HCT116 (cell line): Measurements from ENCODE around the gene PLCH2. TPM values are rescaled to one million over a fixed set of nuclear protein-coding genes. Genes with fewer than 3 reads are reported as not detected.

Source experiments
- ATAC-seq: fragments of 200-7000 bp; cut with Tn5 transposase; 2 replicates; pipeline ENCODE4 v1.9.1; 2020; ENCODE audit warnings: mild to moderate bottlenecking, moderate library complexity
- BruUV-seq: library from RNA; stranded (reverse); fragments of 400-500 nt; replicated peaks from 2 replicates; lab custom pipeline; 2021; lab: Mats Ljungman, UMichigan
- CTCF ChIA-PET: fragments of 300-600 bp; sonication (Branson Sonifier 250); formaldehyde crosslinking; loops from one replicate; lab custom pipeline; 2021; ENCODE audit warnings: antibody characterized with exemption; lab: Charles Lee
- POLR2A ChIA-PET: fragments of 300-600, 350-600 bp; sonication (Branson Sonifier 250); formaldehyde crosslinking; loops from one replicate; lab custom pipeline; 2021; ENCODE audit warnings: antibody characterized with exemption; lab: Charles Lee
- RAD21 ChIA-PET, 2 experiments: fragments of 300-600 bp; sonication (Branson Sonifier 250); formaldehyde crosslinking; loops; one replicate each; lab custom pipeline; 2023; ENCODE audit warnings: low total read pairs in 2 of 2; ENCODE audit not compliant: uncharacterized antibody in 2 of 2, unreplicated experiment in 2 of 2, low non-redundant PET in 1 of 2; lab: Charles Lee
- DNase-seq: peaks from one replicate; pipeline ENCODE4 v3.0.0-alpha.2; 2010; ENCODE audit warnings: low read depth, low spot score
- H2AFZ ChIP-seq: fragments of 200-600 bp; shearing (Covaris generic), sonication (generic); 2 replicates; pipeline ENCODE4 v1.6.1; 2017; ENCODE audit warnings: low read depth, mixed run types, mixed read lengths, antibody characterized with exemption, low read length; ENCODE audit not compliant: poor library complexity, severe bottlenecking
- H3K27ac ChIP-seq: 2 replicates; pipeline ENCODE4 v1.5.1; 2012; ENCODE audit warnings: low read depth, low read length
- H3K27me3 ChIP-seq: fragments of 200-600 bp; sonication (generic); 2 replicates; pipeline ENCODE4 v1.6.1; 2016; ENCODE audit warnings: mixed run types, low read length, mixed read lengths; ENCODE audit not compliant: insufficient read depth
- H3K36me3 ChIP-seq, 2 experiments: fragments of 200-500 bp in 1 of 2; fragments of 200-600 bp in 1 of 2; sonication (Bioruptor generic) in 1 of 2; sonication (generic) in 1 of 2; 2 replicates each; pipeline versions ENCODE4 v1.5.1 to v1.6.1; 2014 to 2016; ENCODE audit warnings: low read length in 2 of 2, inconsistent platforms in 1 of 2, mixed read lengths in 1 of 2, mixed run types in 1 of 2; ENCODE audit not compliant: insufficient read depth in 2 of 2, control insufficient read depth in 1 of 2
- H3K4me1 ChIP-seq, 2 experiments: fragments of 200-600 bp in 1 of 2; sonication (generic) in 1 of 2; 2 replicates each; pipeline versions ENCODE4 v1.5.1 to v1.6.1; 2012 to 2017; ENCODE audit warnings: low read length in 2 of 2, inconsistent platforms in 1 of 2, mild to moderate bottlenecking in 1 of 2, mixed read lengths in 1 of 2, mixed run types in 1 of 2, moderate library complexity in 1 of 2; ENCODE audit not compliant: insufficient read depth in 2 of 2, control insufficient read depth in 1 of 2
- H3K4me2 ChIP-seq: fragments of 200-600 bp; sonication (generic); 2 replicates; pipeline ENCODE4 v1.6.1; 2017; ENCODE audit warnings: mixed run types, low read length, mixed read lengths
- H3K4me3 ChIP-seq, 2 experiments: fragments of 200-600 bp in 1 of 2; sonication (generic) in 1 of 2; replicated peaks in 1 of 2; 2 replicates each; pipeline ENCODE4 v1.5.1; 2011 to 2016; ENCODE audit warnings: low read length in 2 of 2, control low read depth in 1 of 2, low read depth in 1 of 2, mild to moderate bottlenecking in 1 of 2, mixed read lengths in 1 of 2, mixed run types in 1 of 2
- H3K79me2 ChIP-seq: fragments of 200-600 bp; sonication (generic); 2 replicates; pipeline ENCODE4 v1.6.1; 2017; ENCODE audit warnings: mild to moderate bottlenecking, mixed run types, low read length, moderate library complexity, mixed read lengths; ENCODE audit not compliant: insufficient read depth
- H3K9ac ChIP-seq: fragments of 200-600 bp; sonication (generic); 2 replicates; pipeline ENCODE4 v1.6.1; 2016; ENCODE audit warnings: low read length, mixed read lengths
- H3K9me2 ChIP-seq: fragments of 200-600 bp; sonication (generic), shearing (Covaris generic); 2 replicates; pipeline ENCODE4 v1.6.1; 2017; ENCODE audit warnings: mixed run types, mild to moderate bottlenecking, moderate library complexity; ENCODE audit not compliant: insufficient read depth
- H3K9me3 ChIP-seq, 2 experiments: fragments of 200-500 bp in 1 of 2; fragments of 200-600 bp in 1 of 2; sonication (Bioruptor generic) in 1 of 2; sonication (generic) in 1 of 2; 2 replicates each; pipeline ENCODE4 v1.6.1; 2014 to 2017; ENCODE audit warnings: low read length in 2 of 2, mixed read lengths in 2 of 2, inconsistent platforms in 1 of 2, low read depth in 1 of 2, mild to moderate bottlenecking in 1 of 2, mixed run types in 1 of 2, moderate library complexity in 1 of 2; ENCODE audit not compliant: control insufficient read depth in 1 of 2, insufficient read depth in 1 of 2
- H4K20me1 ChIP-seq: fragments of 200-600 bp; sonication (generic), shearing (Covaris generic); 2 replicates; pipeline ENCODE4 v1.6.1; 2017; ENCODE audit warnings: mixed run types, mild to moderate bottlenecking, moderate library complexity; ENCODE audit not compliant: insufficient read depth
- ATF3 ChIP-seq: IDR thresholded peaks from 2 replicates; pipeline ENCODE4 v1.6.1; 2012
- CEBPB ChIP-seq: IDR thresholded peaks from 2 replicates; pipeline ENCODE4 v1.6.1; 2012; ENCODE audit warnings: low read depth
- EZH2 ChIP-seq: fragments of 200-600 bp; sonication (generic); IDR thresholded peaks from 2 replicates; pipeline ENCODE4 v1.6.1; 2017; ENCODE audit warnings: antibody characterized with exemption, mixed run types
- EZH2phosphoT487 ChIP-seq: fragments of 200-600 bp; IDR thresholded peaks from 2 replicates; pipeline ENCODE4 v1.6.1; 2018; ENCODE audit warnings: antibody characterized with exemption, borderline replicate concordance
- JUND ChIP-seq: IDR thresholded peaks from 2 replicates; pipeline ENCODE4 v1.6.1; 2012
- MAX ChIP-seq: IDR thresholded peaks from 2 replicates; pipeline ENCODE4 v1.6.1; 2012
- REST ChIP-seq: IDR thresholded peaks from 2 replicates; pipeline ENCODE4 v1.6.1; 2012; ENCODE audit warnings: low read depth
- SIN3A ChIP-seq: IDR thresholded peaks from 2 replicates; pipeline ENCODE4 v1.6.1; 2012; ENCODE audit warnings: low read depth
- SRF ChIP-seq: IDR thresholded peaks from 2 replicates; pipeline ENCODE4 v1.6.1; 2012; ENCODE audit warnings: low read depth
- YY1 ChIP-seq: IDR thresholded peaks from 2 replicates; pipeline ENCODE4 v1.6.1; 2011; ENCODE audit warnings: low read length, low read depth, moderate library complexity, mild to moderate bottlenecking; ENCODE audit not compliant: insufficient replicate concordance; ENCODE audit errors: extremely low read depth
- ZBTB33 ChIP-seq: IDR thresholded peaks from 2 replicates; pipeline ENCODE4 v1.6.1; 2011; ENCODE audit warnings: mild to moderate bottlenecking, low read length, moderate library complexity; ENCODE audit not compliant: insufficient replicate concordance; ENCODE audit errors: extremely low read depth
- ZNF274 ChIP-seq: fragments of 200-500 bp; sonication (Bioruptor generic); IDR thresholded peaks from 2 replicates; pipeline ENCODE4 v1.6.1; 2014; ENCODE audit warnings: mild to moderate bottlenecking, low read depth, low read length, inconsistent platforms
- intact Hi-C: fragments of 100-400 bp; cut with micrococcal nuclease; formaldehyde crosslinking; loops from 2 replicates; pipeline ENCODE4 v1.10.0; 2022
- total RNA-seq: library from RNA; stranded (reverse); gene quantifications from one replicate; pipeline ENCODE4 v1.2.1, GENCODE V29; 2021; ENCODE audit not compliant: unreplicated experiment

PLCH2 gene
- total RNA-seq, 1 experiment from 2014 or later, result 2.0 TPM

- Histone ChIP-seq H3K9me2 (no peaks in the 10 kb centered on the region), H3K27me3 (no peaks in the 10 kb centered on the region), H3K9ac (no peak overlapping the region), H2AFZ (no peak overlapping the region), H4K20me1 (no peaks in the 10 kb centered on the region), H3K4me3 (no peak overlapping the region), H3K36me3 (no peaks in the 10 kb centered on the region), H3K9me3 (no peaks in the 10 kb centered on the region), H3K79me2 (no peaks in the 10 kb centered on the region)
- ATAC-seq, result no peak
- ChIA-PET CTCF (no interaction called here), RAD21 (no interaction called here)
- intact Hi-C loops, result no loop called here
- BruUV-seq, result no TSS peak
- TF ChIP-seq CEBPB (no peak), EZH2 (no peak), EZH2phosphoT487 (no peak), ATF3 (no peak), JUND (no peak), ZNF274 (no peak), MAX (no peak)
- TF ChIP-seq, all 23 proteins: peak for 0
- Histone ChIP-seq H3K4me1 (peaks cover 3 to 9% of the 10 kb centered on the region in 2 experiments; a peak in 1 of 4 replicates), H3K27ac (no peak overlapping the region), H3K4me2 (no peak overlapping the region)
- POLR2A ChIA-PET, result no interaction called here
- no peak for DNase-seq
Observed at GRCh38 chr1:2470290-2471158, 5.6 kb upstream of the PLCH2 start.

- Histone ChIP-seq H4K20me1 (no peaks in the 10 kb centered on the region), H2AFZ (no peak overlapping the region), H3K4me1 (peaks cover 3 to 9% of the 10 kb centered on the region in 2 experiments; a peak in 1 of 4 replicates), H3K27me3 (no peaks in the 10 kb centered on the region), H3K79me2 (no peaks in the 10 kb centered on the region), H3K9me2 (no peaks in the 10 kb centered on the region), H3K27ac (no peak overlapping the region), H3K9ac (no peak overlapping the region), H3K9me3 (no peaks in the 10 kb centered on the region), H3K4me3 (no peak overlapping the region), H3K4me2 (no peak overlapping the region), H3K36me3 (no peaks in the 10 kb centered on the region)
- no peak for TF ChIP-seq MAX
- TF ChIP-seq REST, result no peak
- no peak for TF ChIP-seq EZH2
- no peak for TF ChIP-seq ZNF274
- no peak for TF ChIP-seq JUND
- no peak for TF ChIP-seq YY1
- no peak for TF ChIP-seq ZBTB33
- TF ChIP-seq SIN3A, result no peak
- no peak for TF ChIP-seq SRF
- no peak for TF ChIP-seq ATF3
- DNase-seq (no peak), ATAC-seq (no peak)
- ChIA-PET POLR2A (no interaction called here), CTCF (no interaction called here), RAD21 (no interaction called here)
- intact Hi-C loops, result no loop called here
- no TSS peak for BruUV-seq
Observed at GRCh38 chr1:2471159-2471471, 5.0 kb upstream of the PLCH2 start.
